GM12878 (cell line): Measurements from ENCODE around the gene ADGRL3. TPM values are rescaled to one million over a fixed set of nuclear protein-coding genes. Genes with fewer than 3 reads are reported as not detected.

ENCODE experiments used
- ATAC-seq: fragments of 200-7000 bp; cut with Tn5 transposase; 3 replicates; pipeline ENCODE4 v1.9.1; 2020; ENCODE audit warnings: mild to moderate bottlenecking, moderate library complexity
- BruUV-seq: library from RNA; stranded (reverse); fragments of 400-500 nt; replicated peaks from 2 replicates; lab custom pipeline; 2021; lab: Mats Ljungman, UMichigan
- CTCF ChIA-PET: fragments of 300-600 bp; sonication (Branson Sonifier 250); formaldehyde crosslinking; extraction: SDS; loops from one replicate; lab custom pipeline; 2021; ENCODE audit warnings: inconsistent platforms; lab: Yijun Ruan, JAX
- POLR2A ChIA-PET: fragments of 350-600 bp; formaldehyde crosslinking; extraction: SDS; loops from one replicate; lab custom pipeline; 2021; ENCODE audit warnings: inconsistent platforms; lab: Charles Lee
- RAD21 ChIA-PET: fragments of 300-600 bp; sonication (Branson Sonifier 250); formaldehyde crosslinking; loops from one replicate; lab custom pipeline; 2023; ENCODE audit warnings: antibody characterized with exemption; ENCODE audit not compliant: unreplicated experiment; lab: Charles Lee
- SMC1A ChIA-PET: fragments of 300-600 bp; sonication (Branson Sonifier 250); formaldehyde crosslinking; loops from one replicate; lab custom pipeline; 2023; ENCODE audit not compliant: unreplicated experiment, uncharacterized antibody; lab: Charles Lee
- DNase-seq: peaks from one replicate; pipeline ENCODE4 v3.0.0-alpha.2; 2011; ENCODE audit warnings: low read depth, low spot score
- FAIRE-seq: peaks from 3 replicates; lab custom pipeline; 2011; peaks lifted over from hg19 to GRCh38; lab: Jason Lieb, UNC
- H2AFZ ChIP-seq: 2 replicates; pipeline ENCODE4 v1.6.0; 2011; ENCODE audit warnings: low read depth, low read length, control low read depth; ENCODE audit not compliant: control insufficient read depth
- H3K27ac ChIP-seq: 2 replicates; pipeline ENCODE4 v1.5.1; 2011; ENCODE audit warnings: control low read depth; ENCODE audit not compliant: control insufficient read depth, insufficient read depth
- H3K27me3 ChIP-seq, 2 experiments: replicated peaks in 1 of 2; 2 replicates each; pipeline versions ENCODE4 v1.6.0 to v1.6.1; 2011; ENCODE audit warnings: low read length in 1 of 2; ENCODE audit not compliant: control insufficient read depth in 2 of 2, insufficient read depth in 2 of 2
- H3K36me3 ChIP-seq, 2 experiments: 2 replicates each; pipeline ENCODE4 v1.5.1; 2011; ENCODE audit warnings: low read length in 1 of 2; ENCODE audit not compliant: control insufficient read depth in 2 of 2, insufficient read depth in 2 of 2
- H3K4me1 ChIP-seq: 2 replicates; pipeline ENCODE4 v1.6.1; 2011; ENCODE audit warnings: mild to moderate bottlenecking, low read length, moderate library complexity, mixed read lengths; ENCODE audit not compliant: control insufficient read depth, insufficient read depth
- H3K4me2 ChIP-seq: 2 replicates; pipeline ENCODE4 v1.6.0; 2011; ENCODE audit warnings: control low read depth; ENCODE audit not compliant: control insufficient read depth, insufficient read depth
- H3K4me3 ChIP-seq: fragments of 200-600 bp; sonication (generic); 2 replicates; pipeline ENCODE4 v1.5.1; 2016
- H3K79me2 ChIP-seq: 2 replicates; pipeline ENCODE4 v1.6.0; 2011; ENCODE audit warnings: low read length; ENCODE audit not compliant: control insufficient read depth, insufficient read depth
- H3K9ac ChIP-seq: 2 replicates; pipeline ENCODE4 v1.8.0; 2011; ENCODE audit warnings: low read length, control low read depth, mixed read lengths; ENCODE audit not compliant: control insufficient read depth, insufficient read depth
- H3K9me3 ChIP-seq: replicated peaks from 3 replicates; pipeline ENCODE4 v1.5.1; 2011; ENCODE audit warnings: mild to moderate bottlenecking, low read length; ENCODE audit not compliant: control insufficient read depth, insufficient read depth
- H4K20me1 ChIP-seq: 2 replicates; pipeline ENCODE4 v1.6.0; 2011; ENCODE audit not compliant: control insufficient read depth, insufficient read depth
- ATF7 ChIP-seq: fragments of 450-650 bp; IDR thresholded peaks from 2 replicates; pipeline ENCODE4 v1.6.1; 2016; ENCODE audit warnings: low read depth, mild to moderate bottlenecking
- BACH1 ChIP-seq: fragments of 450-650 bp; IDR thresholded peaks from 2 replicates; pipeline ENCODE4 v1.6.1; 2017; ENCODE audit warnings: mild to moderate bottlenecking, borderline replicate concordance
- EED ChIP-seq: sonication (generic); IDR thresholded peaks from 2 replicates; pipeline ENCODE4 v1.6.1; 2016; ENCODE audit warnings: antibody characterized with exemption, low read depth
- HDAC2 ChIP-seq: fragments of 200-600 bp; sonication (generic); IDR thresholded peaks from 2 replicates; pipeline ENCODE4 v1.6.1; 2017
- IKZF1 ChIP-seq: fragments of 450-650 bp; conservative IDR thresholded peaks from 2 replicates; pipeline ENCODE4 v1.6.1; 2017; ENCODE audit warnings: antibody characterized with exemption, mild to moderate bottlenecking
- MYC ChIP-seq: IDR thresholded peaks from 2 replicates; pipeline ENCODE4 v1.6.1; 2011; ENCODE audit warnings: mild to moderate bottlenecking, low read length, moderate library complexity, inconsistent platforms; ENCODE audit not compliant: insufficient read depth, insufficient replicate concordance, insufficient read length, severe bottlenecking
- NFYA ChIP-seq: IDR thresholded peaks from 2 replicates; pipeline ENCODE4 v1.6.1; 2011; ENCODE audit warnings: low read depth, mild to moderate bottlenecking, low read length, improper control_type of control experiment, borderline replicate concordance
- SUZ12 ChIP-seq: fragments of 200-600 bp; sonication (generic); IDR thresholded peaks from one replicate; pipeline ENCODE4 v1.6.1; 2018; ENCODE audit warnings: antibody characterized with exemption, mild to moderate bottlenecking; ENCODE audit not compliant: unreplicated experiment
- TCF12 ChIP-seq: IDR thresholded peaks from 2 replicates; pipeline ENCODE4 v1.6.1; 2011; ENCODE audit warnings: low read depth, mild to moderate bottlenecking, low read length
- YBX1 ChIP-seq: fragments of 450-650 bp; IDR thresholded peaks from 2 replicates; pipeline ENCODE4 v1.6.1; 2016; ENCODE audit warnings: antibody characterized with exemption
- WGBS: methylation state at CpG from one replicate; pipeline ENCODE4 v1.1.6; 2016; ENCODE audit warnings: low lambda C conversion rate; ENCODE audit not compliant: insufficient replicate concordance, insufficient coverage; ENCODE audit errors: missing lambda C conversion rate; 5-methylcytosine and 5-hydroxymethylcytosine counted together
- in situ Hi-C: fragments of 300-500 bp; cut with MboI; formaldehyde crosslinking; loops from 9 replicates; pipeline ENCODE4 v1.14.3; 2018; ENCODE audit warnings: mixed read lengths
- intact Hi-C: fragments of 100-400 bp; cut with micrococcal nuclease; formaldehyde crosslinking; loops from one replicate; pipeline ENCODE4 v1.14.2; 2022; ENCODE audit not compliant: unreplicated experiment
- polyA plus RNA-seq, 11 experiments: library from polyadenylated mRNA; depleted of rRNA in 4 of 11; unstranded in 6 of 11; stranded (reverse) in 5 of 11; fragments of >200 nt; fragmentation: Nextera tagmentation in 4 of 11; fragmentation: Illumina TruSeq in 1 of 11; extraction: Ambion mirVana in 4 of 11; extraction: Trizol in 1 of 11; gene quantifications; 1 replicate in 1 of 11; 2 replicates in 10 of 11; pipeline versions ENCODE4 v1.2.1 to v1.2.3, GENCODE V29; 2011 to 2016; ENCODE audit warnings: inconsistent platforms in 2 of 11, missing spikeins in 2 of 11, low read depth in 1 of 11
- total RNA-seq, 4 experiments: library from RNA; depleted of rRNA in 3 of 4; stranded (reverse); fragments of >200 nt in 3 of 4; fragmentation: Illumina TruSeq in 1 of 4; extraction: Trizol in 1 of 4; gene quantifications; 2 replicates each; pipeline versions ENCODE4 v1.2.1 to v1.2.3, GENCODE V29; 2013 to 2021

The ADGRL3 gene
- total and polyA plus RNA-seq, 10 of the 15 experiments (the other 5 are each of a cell fraction or from before 2014, with no cell fraction given): 1.1 TPM; not detected in 9

- RAD21 ChIA-PET: no interaction called here
- no peak for FAIRE-seq
- no peak for DNase-seq
- in situ Hi-C loops: no loop called here
- CTCF ChIA-PET: no interaction called here
- no peaks in the 10 kb centered on the region for H3K27me3 ChIP-seq
- H3K4me1 ChIP-seq: no peaks in the 10 kb centered on the region
- no peaks in the 10 kb centered on the region for H4K20me1 ChIP-seq
- no peak overlapping the region for H3K27ac ChIP-seq
- no peaks in the 10 kb centered on the region for H3K9me3 ChIP-seq
- H3K4me3 ChIP-seq: no peak overlapping the region
- BruUV-seq: no TSS peak
- H3K79me2 ChIP-seq: no peaks in the 10 kb centered on the region
- WGBS: 8% methylated on average over 2 of the region's 2 CpGs
- H3K36me3 ChIP-seq: no peaks in the 10 kb centered on the region
- no peak overlapping the region for H3K9ac ChIP-seq
- no peak overlapping the region for H3K4me2 ChIP-seq
- intact Hi-C loops: no loop called here
- no peak for ATAC-seq
- SMC1A ChIA-PET: interaction anchor here (0.5 kb wide), 1 partner anchor 29 kb away, joined by 3 read pairs; no protein-coding TSS in a partner anchor
- POLR2A ChIA-PET: no interaction called here
- no peak for TF ChIP-seq NFYA
- no peak for TF ChIP-seq MYC
- TF ChIP-seq ATF7: no peak
- TF ChIP-seq HDAC2: no peak
- no peak for TF ChIP-seq IKZF1
- TF ChIP-seq YBX1: no peak
- no peak for TF ChIP-seq BACH1
- no peak for TF ChIP-seq TCF12
- no peak for TF ChIP-seq EED
- no peak for TF ChIP-seq SUZ12
- H2AFZ ChIP-seq: no peak overlapping the region
These were observed 206.6 kb downstream of the ADGRL3 start for GRCh38 chr4:61406677-61407076.
